ENCODE measurements around the gene KCTD8.

DNA sequence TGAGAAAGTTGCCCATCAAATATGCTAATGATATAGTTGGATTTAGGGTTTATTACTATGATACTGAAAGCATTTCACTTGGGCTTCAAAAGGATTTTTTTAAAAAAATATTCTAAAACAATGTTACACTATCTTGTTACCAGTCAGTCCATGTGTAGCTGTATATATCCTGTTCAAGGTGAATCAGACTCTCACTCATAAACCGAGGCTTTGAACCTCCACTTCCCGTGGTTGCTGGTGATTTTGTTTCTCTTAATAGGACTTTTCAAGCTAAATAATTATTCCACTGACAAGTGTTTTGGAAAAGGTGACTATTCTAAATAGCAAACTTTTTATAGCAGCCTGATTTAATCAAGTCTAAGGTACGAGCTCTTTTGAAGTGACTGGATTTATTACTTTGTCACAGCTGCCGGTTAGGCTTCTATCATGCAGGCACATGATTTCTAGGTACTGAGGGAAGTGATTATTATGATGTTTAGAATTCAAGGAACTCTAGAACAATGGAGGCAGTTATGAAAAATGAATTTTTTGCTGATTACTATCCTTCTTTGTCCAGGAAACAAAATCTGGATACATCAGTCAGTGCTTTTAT lies 287.7 kb downstream of the KCTD8 start:
- TF ChIP-seq, protein P1, sequence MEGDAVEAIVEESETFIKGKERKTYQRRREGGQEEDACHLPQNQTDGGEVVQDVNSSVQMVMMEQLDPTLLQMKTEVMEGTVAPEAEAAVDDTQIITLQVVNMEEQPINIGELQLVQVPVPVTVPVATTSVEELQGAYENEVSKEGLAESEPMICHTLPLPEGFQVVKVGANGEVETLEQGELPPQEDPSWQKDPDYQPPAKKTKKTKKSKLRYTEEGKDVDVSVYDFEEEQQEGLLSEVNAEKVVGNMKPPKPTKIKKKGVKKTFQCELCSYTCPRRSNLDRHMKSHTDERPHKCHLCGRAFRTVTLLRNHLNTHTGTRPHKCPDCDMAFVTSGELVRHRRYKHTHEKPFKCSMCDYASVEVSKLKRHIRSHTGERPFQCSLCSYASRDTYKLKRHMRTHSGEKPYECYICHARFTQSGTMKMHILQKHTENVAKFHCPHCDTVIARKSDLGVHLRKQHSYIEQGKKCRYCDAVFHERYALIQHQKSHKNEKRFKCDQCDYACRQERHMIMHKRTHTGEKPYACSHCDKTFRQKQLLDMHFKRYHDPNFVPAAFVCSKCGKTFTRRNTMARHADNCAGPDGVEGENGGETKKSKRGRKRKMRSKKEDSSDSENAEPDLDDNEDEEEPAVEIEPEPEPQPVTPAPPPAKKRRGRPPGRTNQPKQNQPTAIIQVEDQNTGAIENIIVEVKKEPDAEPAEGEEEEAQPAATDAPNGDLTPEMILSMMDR (IDR thresholded peaks at IDR 0.05): no peak
- no peak for TF ChIP-seq EZH2 (IDR thresholded peaks at IDR 0.05)
- no peak for TF ChIP-seq EZH2phosphoT487 (IDR thresholded peaks at IDR 0.05)

Data from neural progenitor cell (in vitro differentiated cells).